ENCODE measurements around the gene MTMR12. TPM values are rescaled to one million over a fixed set of nuclear protein-coding genes. Genes with fewer than 3 reads are reported as not detected.

Gene MTMR12
- total and polyA plus RNA-seq, 2 of the 4 experiments (the other 2 are of a cell fraction) = 11.1 to 21.3 TPM

GRCh38 chr5:32304622-32305021 lies 8.1 kb downstream of the MTMR12 start:
- no TSS peak for BruUV-seq (replicated peaks)
- H3K9ac ChIP-seq (ENCODE audit: low read depth, low read length) = no peak overlapping the region
- H2BK15ac ChIP-seq (ENCODE audit: low read depth, low read length) = no peak overlapping the region
- DNase-seq = no peak
- H3K4me1 ChIP-seq (ENCODE audit: control insufficient read depth, insufficient read depth, low read length) = no peaks in the 10 kb centered on the region
- H3K56ac ChIP-seq (ENCODE audit: extremely low read depth, insufficient read depth, low read length) = no peak overlapping the region
- H3K4me3 ChIP-seq (ENCODE audit: insufficient read depth, low read depth, low read length) = no peak overlapping the region
- no peak overlapping the region for H2AK9ac ChIP-seq (replicated peaks; ENCODE audit: low read depth, low read length, poor library complexity)
- H2BK120ac ChIP-seq (ENCODE audit: low read depth, low read length) = no peak overlapping the region
- H4K8ac ChIP-seq (ENCODE audit: low read depth in 2 of 2, low read length in 2 of 2) = no peak overlapping the region
- no peak overlapping the region for H3K27ac ChIP-seq (ENCODE audit: insufficient read depth, low read length)
- dilution Hi-C loops (cut with HindIII; ENCODE audit: low sequenced_read_pairs, unreplicated experiment) = no loop called here
- no peak overlapping the region for H4K5ac ChIP-seq (ENCODE audit: low read depth, low read length)
- TF ChIP-seq CEBPB (IDR thresholded peaks at IDR 0.05; ENCODE audit: low read depth, low read length) (no peak), RAD21 (IDR thresholded peaks at IDR 0.05; ENCODE audit: low read length) (no peak), RCOR1 (IDR thresholded peaks at IDR 0.05; ENCODE audit: insufficient replicate concordance, low read length) (no peak), ELK1 (IDR thresholded peaks at IDR 0.05; ENCODE audit: borderline replicate concordance, low read depth, low read length) (no peak), POLR2A (IDR thresholded peaks at IDR 0.05; ENCODE audit: low read depth, low read length) (no peak), MAFK (IDR thresholded peaks at IDR 0.05; ENCODE audit: low read depth, low read length) (no peak), MAZ (IDR thresholded peaks at IDR 0.05; ENCODE audit: borderline replicate concordance, low read depth, low read length) (no peak)
- no peaks in the 10 kb centered on the region for H3K27me3 ChIP-seq (ENCODE audit: control insufficient read depth, insufficient read depth, low read length)
- H2BK20ac ChIP-seq (ENCODE audit: low read depth, low read length) = no peak overlapping the region
- no peaks in the 10 kb centered on the region for H3K9me3 ChIP-seq (ENCODE audit: control insufficient read depth, insufficient read depth, low read length)
- H3K4me2 ChIP-seq (ENCODE audit: low read depth, low read length) = no peak overlapping the region
- WGBS, 2 experiments (ENCODE audit: extremely low coverage in 2 of 2, insufficient read length in 1 of 2) = 92% methylated on average over 2 of the region's 5 CpGs; no CpG with 5 or more reads in 1 of the 2 experiments
- H3K36me3 ChIP-seq (ENCODE audit: control insufficient read depth, insufficient read depth, low read length) = no peaks in the 10 kb centered on the region; the same call in 1 of the 2 replicates
- ChIA-PET POLR2A (ENCODE audit: unreplicated experiment) (no interaction called here), CTCF (interaction anchor here (0.6 kb wide), 1 partner anchor 10 kb away, joined by 3 read pairs; no protein-coding TSS in a partner anchor)
- H2AK5ac ChIP-seq (ENCODE audit: low read depth, low read length) = no peak overlapping the region
- H3K4ac ChIP-seq (ENCODE audit: low read depth, low read length) = no peak overlapping the region
- no peak overlapping the region for H3K18ac ChIP-seq (ENCODE audit: low read depth, low read length)
- ATAC-seq (ENCODE audit: low read depth) = no peak
- peaks cover 21% of the 10 kb centered on the region; the same call in 1 of the 2 replicates for H4K20me1 ChIP-seq (ENCODE audit: insufficient read depth, low read length)
- no peak overlapping the region for H2AFZ ChIP-seq (replicated peaks; ENCODE audit: low read length, poor library complexity)
- H3K79me1 ChIP-seq (ENCODE audit: low read depth in 1 of 2, low read length in 2 of 2) = peaks cover 25 to 63% of the 10 kb centered on the region in 2 experiments; a peak in 3 of 4 replicates
- intact Hi-C loops (cut with micrococcal nuclease) = no loop called here
- H2BK5ac ChIP-seq (ENCODE audit: low read depth, low read length, poor library complexity, severe bottlenecking) = no peak overlapping the region
- H3K23ac ChIP-seq (ENCODE audit: low read depth, low read length) = no peak overlapping the region
- H3K14ac ChIP-seq (replicated peaks; ENCODE audit: low read depth, low read length) = no peak overlapping the region
- peaks cover 6% of the 10 kb centered on the region for H3K9me1 ChIP-seq (ENCODE audit: insufficient read depth, low read length)
- H4K91ac ChIP-seq (ENCODE audit: insufficient read depth, low read depth, low read length) = no peak overlapping the region
- in situ Hi-C loops (cut with MboI; ENCODE audit: low sequenced_read_pairs) = no loop called here

All from IMR-90 (cell line).